Caki2 (cell line): ENCODE data around the gene AXL. TPM values are rescaled to one million over a fixed set of nuclear protein-coding genes. Genes with fewer than 3 reads are reported as not detected.

Source experiments
- total RNA-seq: library from RNA; depleted of rRNA; stranded (reverse); fragments of >200 nt; shearing (Covaris generic); gene quantifications from 2 replicates; pipeline ENCODE4 v1.2.3, GENCODE V29; 2014; ENCODE audit warnings: low replicate concordance; rRNA removed

Gene AXL
- total RNA-seq, 1 experiment from 2014 or later, result 418 TPM

Other genes starting within 250 kb of the AXL start
- not detected in 2 replicates for gene CYP2B6, start 227.9 kb upstream of the AXL start, total RNA-seq
- not detected in 2 replicates for gene CYP2A13, start 130.8 kb upstream of the AXL start, total RNA-seq
- gene CYP2F1, start 104.8 kb upstream of the AXL start, total RNA-seq, result not detected in 2 replicates
- gene CYP2S1, start 26.0 kb upstream of the AXL start, total RNA-seq, result 10.6 and 40.2 TPM in 2 replicates
- 136 and 137 TPM in 2 replicates for gene HNRNPUL1, start 45.1 kb downstream of the AXL start, total RNA-seq
- gene CCDC97, start 90.9 kb downstream of the AXL start, total RNA-seq, result 14.5 and 16.3 TPM in 2 replicates
- 5.2 and 7.2 TPM in 2 replicates for gene TGFB1, start 134.7 kb downstream of the AXL start, total RNA-seq
- gene B9D2, start 144.9 kb downstream of the AXL start, total RNA-seq, result 15.1 and 35.0 TPM in 2 replicates
- 4.1 and 7.5 TPM in 2 replicates for gene TMEM91, start 157.3 kb downstream of the AXL start, total RNA-seq
- 78.5 and 97.8 TPM in 2 replicates for gene EXOSC5, start 178.1 kb downstream of the AXL start, total RNA-seq
- 121 and 196 TPM in 2 replicates for gene BCKDHA, start 178.6 kb downstream of the AXL start, total RNA-seq
- gene B3GNT8, start 208.2 kb downstream of the AXL start, total RNA-seq, result 0.41 TPM in 1 of 2 replicates, not detected in the other
- 68.5 and 79.9 TPM in 2 replicates for gene DMAC2, start 220.7 kb downstream of the AXL start, total RNA-seq
- gene ERICH4, start 223.9 kb downstream of the AXL start, total RNA-seq, result not detected in 2 replicates